ENCODE measurements around the gene LIMD2. TPM values are rescaled to one million over a fixed set of nuclear protein-coding genes. Genes with fewer than 3 reads are reported as not detected.

Gene LIMD2
- total RNA-seq, 2 experiments from 2014 or later, result 711 to 727 TPM

DNA sequence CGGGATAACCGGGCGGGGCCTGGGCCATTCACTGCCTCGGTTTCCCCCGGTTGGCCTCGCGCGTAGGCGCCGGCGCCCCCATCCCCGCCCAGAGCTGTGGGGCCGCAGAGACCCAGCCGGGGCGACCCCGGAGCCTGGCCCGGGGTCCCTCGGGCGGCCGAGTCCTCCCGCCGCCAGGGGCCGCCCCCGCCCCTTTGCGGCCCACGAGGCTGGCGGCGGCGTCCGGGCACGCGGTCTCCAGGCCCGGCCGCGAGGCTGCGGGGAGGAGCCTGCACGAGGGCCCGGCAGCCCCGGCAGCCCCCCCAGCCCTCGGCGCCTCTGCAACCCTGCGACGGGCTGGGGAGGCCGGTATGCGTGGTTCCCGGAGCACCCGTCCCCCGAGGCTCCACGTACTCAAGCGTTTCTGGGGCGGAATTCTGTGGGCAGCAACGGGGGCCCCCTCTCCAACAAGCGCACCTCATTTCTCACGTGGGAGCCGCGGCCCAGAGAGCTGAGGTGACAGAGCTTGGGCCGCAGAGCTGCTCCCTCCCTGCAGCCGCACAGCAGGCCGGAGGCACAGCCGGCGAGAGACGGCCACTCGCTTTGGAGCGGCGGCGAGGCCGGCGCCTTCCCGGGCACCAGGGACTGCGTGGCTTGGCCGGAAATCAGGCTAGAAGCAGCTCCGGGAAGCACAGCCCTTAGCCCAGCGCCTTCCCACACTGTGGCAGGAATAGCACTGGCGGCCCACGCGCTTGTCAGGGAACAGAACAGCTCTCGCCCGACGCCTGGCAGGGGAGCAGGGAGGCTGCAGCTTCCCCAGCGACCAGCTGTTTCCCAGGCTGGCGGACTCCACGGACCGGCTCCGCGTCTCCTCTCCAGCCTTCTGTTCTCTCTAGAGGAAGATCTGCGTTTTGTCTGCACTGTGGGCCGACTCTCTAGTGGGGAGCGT, 867 bp upstream of the LIMD2 start:
- peak in 12 of 14 experiments; percentile 37 to 84 (median 57) for DNase-seq
- H3K4me1 ChIP-seq (ENCODE audit: insufficient read depth, low read length), result peaks cover 80% of the 10 kb centered on the region
- no peaks in the 10 kb centered on the region for H3K9me3 ChIP-seq (ENCODE audit: control insufficient read depth in 1 of 2, insufficient read depth in 1 of 2, low read length in 2 of 2)
- H3K27ac Mint-ChIP-seq, result peak overlapping the region; percentile 100
- no peak for TF ChIP-seq CTCF (IDR thresholded peaks at IDR 0.05)
- no peaks in the 10 kb centered on the region for H3K9me3 Mint-ChIP-seq
- H3K36me3 ChIP-seq (ENCODE audit: insufficient read depth, low read length), result peaks cover 45% of the 10 kb centered on the region
- ChIA-PET POLR2A (interaction anchor here (0.7 to 18.5 kb wide), 25 partner anchors 3 to 805 kb away, joined by 3 to 844 read pairs (median 5); partner anchors contain the start of genes CCDC47, CEP95, CYB561 and DDX42), CTCF (interaction anchor here (0.9 to 10.9 kb wide), 2 partner anchors 11 to 79 kb away, joined by 5 to 169 read pairs; partner anchors contain the start of gene MAP3K3)
- H3K4me3 ChIP-seq (ENCODE audit: low read length), result peak overlapping the region; percentile 90
- H3K4me1 Mint-ChIP-seq (ENCODE audit: low read depth), result peaks cover 73% of the 10 kb centered on the region
- H3K4me3 Mint-ChIP-seq, result peak overlapping the region; percentile 97
- peak; percentile 8 for ATAC-seq (ENCODE audit: poor library complexity)
- peak overlapping the region; percentile 83 to 89 for H3K27ac ChIP-seq (ENCODE audit: low read depth in 1 of 2, low read length in 2 of 2)
- intact Hi-C loops (cut with DNase I, micrococcal nuclease), result loop anchor here (2.0 to 5.0 kb wide), 2 partner anchors 72 to 807 kb away; partner anchors contain the start of genes CCDC47 (in 1 of the 2), CEP95 (in 1 of the 2) and DDX5 (in 1 of the 2)
- peaks cover 5% of the 10 kb centered on the region for H3K27me3 Mint-ChIP-seq
- H3K36me3 Mint-ChIP-seq (ENCODE audit: low read depth), result peaks cover 75% of the 10 kb centered on the region
- H3K27me3 ChIP-seq (ENCODE audit: control insufficient read depth in 1 of 2, insufficient read depth in 2 of 2, low read length in 2 of 2), result no peaks in the 10 kb centered on the region

DNA sequence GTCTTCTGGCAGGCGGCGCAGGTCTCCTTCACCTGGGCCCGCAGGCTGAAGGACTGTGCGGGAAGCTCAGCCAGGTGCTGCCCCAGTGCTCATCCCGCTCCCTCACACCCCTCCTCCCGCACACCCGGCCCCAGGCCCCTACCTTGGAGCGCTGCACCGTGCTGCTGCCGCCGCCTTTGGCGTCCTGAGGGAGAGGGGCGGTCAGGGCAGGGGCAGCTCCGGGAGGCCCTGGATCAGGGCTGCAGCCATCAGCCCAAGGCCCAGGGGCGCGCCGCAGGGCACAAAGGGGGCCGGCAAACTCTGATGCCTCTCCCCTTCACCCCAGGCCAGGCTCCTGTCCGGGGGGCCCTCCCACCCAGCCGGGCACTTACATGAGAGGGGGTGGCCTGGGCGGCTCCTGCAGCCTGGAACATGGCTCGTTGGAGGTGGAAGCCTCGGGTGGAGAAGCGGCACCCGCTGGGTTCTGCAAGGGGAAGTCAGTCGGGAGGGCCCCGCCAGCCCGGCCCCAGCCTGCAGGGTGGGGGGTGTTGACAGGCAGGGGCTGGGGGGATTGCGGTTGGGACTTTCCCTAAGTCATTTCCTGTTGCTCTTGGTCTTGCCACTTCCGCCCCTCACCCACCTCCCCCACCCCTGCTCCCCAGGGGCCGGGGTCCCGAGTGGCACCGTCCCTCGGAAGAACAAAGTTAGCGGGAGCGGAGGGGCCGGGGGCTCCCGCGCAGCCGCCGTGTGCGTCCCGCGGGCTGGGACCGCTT, 863 bp downstream of the LIMD2 start:
- Mint-ChIP-seq H3K36me3 (ENCODE audit: low read depth) (peaks cover 83% of the 10 kb centered on the region), H3K9me3 (no peaks in the 10 kb centered on the region), H3K27me3 (peaks cover 5% of the 10 kb centered on the region), H3K27ac (peak overlapping the region; percentile 100), H3K4me1 (ENCODE audit: low read depth) (peaks cover 74% of the 10 kb centered on the region), H3K4me3 (peak overlapping the region; percentile 100)
- ChIA-PET CTCF (interaction anchor here (0.8 to 10.9 kb wide), 9 partner anchors 8 to 103 kb away, joined by 3 to 169 read pairs (median 4); partner anchors contain the start of genes CCDC47 and DDX42), POLR2A (interaction anchor here (0.7 to 13.2 kb wide), 29 partner anchors 11 to 807 kb away, joined by 3 to 844 read pairs (median 6); partner anchors contain the start of genes CCDC47, CEP95, DDX42 and DDX5)
- no peak for TF ChIP-seq CTCF (IDR thresholded peaks at IDR 0.05)
- H3K27me3 ChIP-seq (ENCODE audit: control insufficient read depth in 1 of 2, insufficient read depth in 2 of 2, low read length in 2 of 2), result no peaks in the 10 kb centered on the region
- ATAC-seq (ENCODE audit: poor library complexity) (peak; percentile 28), DNase-seq (peak; percentile 76 to 96 (median 92))
- H3K4me3 ChIP-seq (ENCODE audit: low read length), result peak overlapping the region; percentile 98
- peaks cover 80% of the 10 kb centered on the region for H3K4me1 ChIP-seq (ENCODE audit: insufficient read depth, low read length)
- H3K9me3 ChIP-seq (ENCODE audit: control insufficient read depth in 1 of 2, insufficient read depth in 1 of 2, low read length in 2 of 2), result no peaks in the 10 kb centered on the region
- intact Hi-C loops (cut with DNase I, micrococcal nuclease), result loop anchor here (1.0 to 5.0 kb wide), 7 partner anchors 11 to 135 kb away; partner anchors contain the start of genes FTSJ3 (in 2 of the 2), PSMC5 (in 2 of the 2), MAP3K3 (in 1 of the 2) and STRADA (in 1 of the 2)
- peaks cover 49% of the 10 kb centered on the region for H3K36me3 ChIP-seq (ENCODE audit: insufficient read depth, low read length)
- H3K27ac ChIP-seq (ENCODE audit: low read depth in 1 of 2, low read length in 2 of 2), result peak overlapping the region; percentile 73 to 91
